Measurements from ENCODE around the gene HS3ST3A1. TPM values are rescaled to one million over a fixed set of nuclear protein-coding genes. Genes with fewer than 3 reads are reported as not detected.

HS3ST3A1 gene
- total and polyA plus RNA-seq, 2 experiments from 2014 or later: 5.4 to 24.1 TPM

GRCh38 chr17:13599864-13600263, 1.9 kb downstream of the HS3ST3A1 start (continued):
- TF ChIP-seq ZNF462 (CRISPR knock-in tag; IDR thresholded peaks at IDR 0.05) (no peak), ETS1 (IDR thresholded peaks at IDR 0.05) (no peak), ZNF331 (CRISPR knock-in tag; IDR thresholded peaks at IDR 0.05; ENCODE audit: low read depth) (no peak)

GRCh38 chr17:13599168-13599577, 2.6 kb downstream of the HS3ST3A1 start:
- H3K4me3 Mint-ChIP-seq: peak overlapping the region; percentile 74; the same call in 1 of the 3 replicates
- Histone ChIP-seq H3K9me2 (ENCODE audit: insufficient read depth) (no peaks in the 10 kb centered on the region), H3K27me3 (ENCODE audit: insufficient read depth) (peaks cover 27% of the 10 kb centered on the region), H3F3A (replicated peaks; ENCODE audit: low read depth) (no peaks in the 10 kb centered on the region), H3K4me2 (peak overlapping the region; percentile 89), H3K4me1 (ENCODE audit: insufficient read depth) (peaks cover 25% of the 10 kb centered on the region), H3K79me2 (replicated peaks; ENCODE audit: insufficient read depth) (peaks cover 22% of the 10 kb centered on the region), H4K20me1 (replicated peaks; ENCODE audit: insufficient read depth) (no peaks in the 10 kb centered on the region), H3K27ac (ENCODE audit: low read depth) (no peak overlapping the region), H3K36me3 (ENCODE audit: insufficient read depth) (no peaks in the 10 kb centered on the region), H3K4me3 (peak overlapping the region; percentile 72; the same call in 1 of the 2 replicates), H2AFZ (no peak overlapping the region)
- H3K4me1 Mint-ChIP-seq: peaks cover 39% of the 10 kb centered on the region
- no peak for TF ChIP-seq ZNF331 (CRISPR knock-in tag; IDR thresholded peaks at IDR 0.05; ENCODE audit: low read depth)
- no peak for TF ChIP-seq ETS1 (IDR thresholded peaks at IDR 0.05)
- TF ChIP-seq CREB1 (CRISPR knock-in tag; IDR thresholded peaks at IDR 0.05; ENCODE audit: low read depth): no peak
- no peak for TF ChIP-seq NANOG (IDR thresholded peaks at IDR 0.05; ENCODE audit: borderline replicate concordance)
- H3K36me3 Mint-ChIP-seq (ENCODE audit: low read depth): peaks cover 6% of the 10 kb centered on the region; the same call in 1 of the 3 replicates
- DNase-seq (ENCODE audit: low spot score) (no peak), ATAC-seq (no peak)
- H3K9me3 Mint-ChIP-seq: peaks cover 3% of the 10 kb centered on the region; the same call in 1 of the 3 replicates
- peaks cover 21% of the 10 kb centered on the region for H3K27me3 Mint-ChIP-seq (ENCODE audit: insufficient read depth, low read depth, poor library complexity)
- H3K27ac Mint-ChIP-seq: no peak overlapping the region
